HT1080 (cell line): ENCODE data around the gene CLASP2. TPM values are rescaled to one million over a fixed set of nuclear protein-coding genes. Genes with fewer than 3 reads are reported as not detected.

Source experiments
- DNase-seq: peaks from one replicate; pipeline ENCODE4 v3.0.0-alpha.2; 2015; ENCODE audit warnings: low read depth
- total RNA-seq: library from RNA; depleted of rRNA; stranded (reverse); fragments of >200 nt; shearing (Covaris generic); gene quantifications from 2 replicates; pipeline ENCODE4 v1.2.3, GENCODE V29; 2014

CLASP2 gene
- total RNA-seq, 1 experiment from 2014 or later, result 74.2 TPM

DNA sequence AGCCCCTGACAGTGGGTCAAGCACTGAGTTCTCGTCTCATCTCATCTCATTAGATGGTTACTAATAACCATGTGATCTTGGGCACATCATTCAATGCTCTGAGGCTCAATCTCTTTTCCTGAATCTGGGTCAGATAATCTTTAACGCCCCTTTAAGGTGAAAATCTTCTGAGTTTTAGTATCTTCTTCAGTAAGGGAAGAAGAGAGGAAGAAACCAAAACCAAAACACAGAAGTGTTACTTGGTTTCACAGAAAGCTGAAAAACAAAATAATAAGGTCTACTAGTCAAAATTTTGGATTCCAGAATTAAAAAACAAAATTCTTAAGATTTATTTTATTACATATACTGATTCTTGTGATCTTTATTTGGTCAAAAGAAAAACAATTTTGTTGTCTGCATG, 78.2 kb downstream of the CLASP2 start:
- no peak for DNase-seq

DNA sequence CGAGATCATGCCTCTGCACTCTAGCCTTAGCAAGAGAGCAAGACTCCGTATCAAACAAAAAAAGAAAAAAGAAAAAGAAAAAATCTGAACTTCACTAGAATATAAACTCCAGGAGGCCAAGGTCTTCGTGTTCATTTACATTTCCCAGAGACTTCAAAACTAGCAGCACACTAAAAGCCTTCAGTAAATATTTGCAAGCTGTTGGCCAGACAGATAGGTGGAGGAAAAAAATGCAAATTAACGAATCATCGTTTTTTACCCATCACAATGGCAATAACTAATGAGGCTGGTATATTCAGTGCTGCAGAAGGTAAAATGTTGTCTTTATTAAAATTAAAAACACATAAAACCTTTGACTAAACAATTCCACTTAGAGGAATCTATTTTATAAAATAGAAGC, 80.6 kb downstream of the CLASP2 start:
- DNase-seq, result no peak

DNA sequence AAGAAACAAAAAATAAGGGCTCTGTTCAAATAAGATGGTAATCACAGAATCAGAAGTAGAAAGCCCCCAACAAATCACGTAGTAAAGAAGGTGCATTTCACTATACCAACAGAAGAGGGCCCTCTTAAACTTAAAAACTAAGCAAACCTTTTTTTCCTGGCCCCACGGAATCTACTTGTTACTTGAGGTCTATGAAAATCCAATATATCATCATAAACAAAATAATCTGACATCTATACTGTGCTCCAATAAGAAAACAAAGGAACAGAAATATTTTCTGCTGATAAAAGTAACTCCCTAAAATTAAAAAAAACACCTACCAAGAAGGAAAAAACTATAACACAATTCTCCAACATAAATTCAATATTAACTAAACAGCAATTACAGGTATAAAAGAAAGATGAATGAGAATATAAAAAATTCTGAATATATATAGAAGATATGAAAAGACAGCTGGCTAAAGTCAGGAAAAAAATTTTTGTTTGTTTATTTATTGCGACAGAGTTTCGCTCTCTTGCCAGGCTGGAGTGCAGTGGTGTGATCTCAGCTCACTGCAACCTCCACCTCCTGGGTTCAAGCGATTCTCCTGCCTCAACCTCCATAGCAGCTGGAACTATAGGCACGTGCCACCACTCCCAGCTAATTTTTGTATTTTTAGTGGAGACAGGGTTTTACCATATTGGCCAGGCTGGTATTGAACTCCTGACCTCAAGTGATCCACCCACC, 81.8 kb downstream of the CLASP2 start:
- DNase-seq, result peak; percentile 62

DNA sequence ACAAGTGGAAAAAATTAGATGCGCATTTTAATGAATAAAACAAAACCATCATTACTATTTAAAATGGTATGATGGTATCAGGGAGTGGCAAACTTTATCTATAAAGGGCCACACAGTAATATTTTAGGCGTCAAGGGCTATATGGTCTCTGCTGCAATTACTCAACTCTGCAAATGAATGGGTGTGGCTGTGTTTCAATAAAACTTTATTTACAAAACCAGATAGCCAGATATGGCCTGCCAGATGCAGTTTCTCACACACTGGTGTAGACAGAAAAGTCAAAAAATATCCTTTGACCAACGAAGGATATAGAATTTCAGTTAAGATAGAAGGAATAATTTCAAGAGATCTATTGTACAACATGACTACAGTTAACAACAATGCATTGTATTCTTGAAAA, 83.8 kb downstream of the CLASP2 start:
- DNase-seq, result no peak

- DNase-seq, result no peak
Observed at GRCh38 chr3:33629219-33629618, 88.8 kb downstream of the CLASP2 start.

- no peak for DNase-seq
Observed at GRCh38 chr3:33624756-33625155, 93.3 kb downstream of the CLASP2 start.

DNA sequence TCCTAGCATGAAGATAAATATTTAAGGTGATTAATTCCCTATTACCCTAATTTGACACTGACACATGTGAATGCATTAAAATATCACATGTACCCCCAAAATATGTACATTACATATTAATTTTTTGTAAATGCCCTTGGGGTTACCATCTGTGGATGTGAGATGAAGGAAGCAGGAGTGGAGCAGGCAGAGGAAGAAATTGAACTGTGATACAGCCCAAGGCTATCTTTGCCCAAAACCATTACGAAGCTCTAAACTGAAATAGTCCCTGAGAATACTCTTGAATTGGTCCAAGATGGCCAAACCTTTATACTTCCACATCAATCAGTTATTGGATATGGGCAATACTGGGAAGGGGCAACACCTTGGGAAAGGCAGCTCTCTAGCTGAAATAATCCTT, 105.0 kb downstream of the CLASP2 start:
- no peak for DNase-seq

DNA sequence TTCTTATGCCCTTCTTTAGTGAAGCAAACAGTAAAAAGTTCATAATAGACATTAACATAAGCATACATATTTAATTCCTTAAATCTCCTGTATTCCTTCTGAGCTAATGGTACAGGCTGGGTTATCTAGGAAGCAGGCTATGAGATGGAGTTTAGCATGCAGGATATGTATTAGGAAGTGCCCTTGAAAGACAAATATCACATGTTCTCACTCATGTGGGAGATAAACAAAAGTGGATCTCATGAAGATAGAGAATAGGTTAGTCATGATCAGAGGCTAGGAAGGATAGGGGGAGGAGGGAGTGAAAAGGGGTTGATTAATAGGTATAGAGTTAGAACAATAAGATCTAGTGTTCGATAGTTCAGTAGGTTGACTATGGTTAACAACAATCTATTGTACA, 105.4 kb downstream of the CLASP2 start:
- DNase-seq, result no peak

DNA sequence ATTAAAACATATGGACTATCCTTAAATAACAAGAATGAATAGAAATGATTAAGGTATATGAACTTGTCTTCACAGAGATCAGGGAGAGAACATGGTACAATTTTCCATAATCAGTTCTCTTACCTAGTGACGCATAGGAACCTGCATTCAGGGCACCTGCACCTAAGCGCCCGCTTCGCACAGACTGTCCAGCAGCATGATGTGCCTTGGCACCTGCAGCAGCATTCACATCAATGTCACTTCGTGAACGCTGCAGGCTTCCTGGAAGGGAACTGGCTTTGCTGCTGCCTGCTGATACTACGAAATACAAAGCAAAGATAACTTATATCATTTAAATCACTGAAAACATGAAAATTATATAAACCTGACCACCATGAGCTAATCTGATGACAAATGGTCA, 115.2 kb downstream of the CLASP2 start:
- DNase-seq, result no peak

- no peak for DNase-seq
Observed at GRCh38 chr3:33597257-33597689, 120.8 kb downstream of the CLASP2 start.

DNA sequence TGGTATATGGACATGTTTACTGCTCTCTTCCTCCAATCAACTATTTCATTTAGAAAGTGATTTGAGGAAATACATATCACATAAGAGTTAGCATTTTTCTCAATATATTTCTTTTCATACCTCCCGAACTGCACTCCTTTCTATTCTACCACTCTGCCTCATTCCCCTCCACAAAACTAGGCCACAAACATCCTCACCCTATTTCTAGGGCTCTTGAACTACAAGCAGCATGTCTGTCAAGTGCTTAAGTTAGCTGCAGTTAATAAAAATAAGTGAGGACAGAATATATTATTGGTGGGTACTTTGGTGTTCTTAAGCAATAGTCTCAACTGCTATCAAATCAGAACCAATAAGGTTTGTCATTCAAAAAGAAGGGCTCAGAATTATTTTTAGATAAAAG, 125.1 kb downstream of the CLASP2 start:
- no peak for DNase-seq

DNA sequence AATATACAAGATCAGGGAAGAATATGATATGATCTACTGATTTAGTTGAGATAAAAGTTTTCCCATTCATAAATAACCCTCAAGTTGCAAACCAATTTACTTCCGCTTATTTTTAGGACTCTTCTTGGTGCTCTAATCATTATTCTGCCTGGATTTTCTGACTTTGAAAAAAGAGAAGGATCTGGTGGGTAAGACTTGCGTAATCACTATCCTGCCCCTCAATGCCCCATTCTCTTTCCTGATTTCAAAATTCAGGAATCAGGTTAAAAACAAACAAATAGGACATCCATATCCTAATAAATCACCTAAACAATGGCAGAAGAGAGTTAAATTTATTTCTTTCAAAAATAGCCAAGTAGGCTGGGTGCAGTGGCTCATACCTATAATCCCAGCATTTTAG, 127.5 kb downstream of the CLASP2 start:
- DNase-seq, result no peak

GRCh38 chr3:33586402-33586801, 131.7 kb downstream of the CLASP2 start:
- DNase-seq, result no peak

GRCh38 chr3:33582234-33582633, 135.8 kb downstream of the CLASP2 start:
- DNase-seq, result no peak

GRCh38 chr3:33581666-33582065, 136.4 kb downstream of the CLASP2 start:
- no peak for DNase-seq

DNA sequence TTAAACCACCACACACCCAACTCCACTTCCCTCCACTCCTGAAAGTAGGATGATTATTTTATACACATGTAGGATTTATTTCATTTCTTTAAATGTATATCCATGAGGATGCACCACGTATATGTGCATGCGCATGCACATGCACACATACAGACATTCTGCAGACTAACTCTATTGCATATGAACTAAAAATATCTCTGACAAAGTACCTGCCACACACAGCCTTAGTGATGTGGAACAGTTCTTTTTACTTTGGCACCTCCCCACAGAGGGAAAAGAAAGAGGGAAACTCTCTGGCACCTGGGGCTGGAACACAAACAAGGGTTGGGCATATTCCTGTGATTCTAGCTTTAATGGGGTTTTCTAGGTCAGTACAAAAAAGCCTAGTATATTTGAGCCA, 138.2 kb downstream of the CLASP2 start:
- no peak for DNase-seq

GRCh38 chr3:33579178-33579510, 138.9 kb downstream of the CLASP2 start:
- DNase-seq, result no peak

- DNase-seq, result peak; percentile 35
Observed at GRCh38 chr3:33578325-33579177, 139.5 kb downstream of the CLASP2 start.

GRCh38 chr3:33577588-33577987, 140.5 kb downstream of the CLASP2 start:
- no peak for DNase-seq

GRCh38 chr3:33577173-33577572, 140.9 kb downstream of the CLASP2 start:
- DNase-seq, result no peak

DNA sequence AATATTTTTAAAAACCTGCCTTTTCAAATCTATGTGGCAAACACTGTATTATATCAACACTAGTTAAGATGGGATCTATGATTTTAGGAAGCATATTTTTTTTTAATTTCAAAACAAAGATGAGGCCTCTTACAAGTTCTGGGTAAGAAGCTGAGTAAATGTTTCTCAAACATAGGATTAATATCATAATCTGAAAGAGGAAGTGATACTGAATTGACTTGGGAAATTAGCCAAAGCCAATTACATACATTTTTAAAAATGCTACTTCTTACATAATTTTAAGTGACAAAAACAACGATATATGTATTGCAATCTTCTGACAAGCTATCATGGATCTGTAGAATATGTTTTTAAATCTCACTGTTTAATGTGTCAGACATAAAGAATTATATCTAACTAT, 142.7 kb downstream of the CLASP2 start:
- DNase-seq, result no peak

DNA sequence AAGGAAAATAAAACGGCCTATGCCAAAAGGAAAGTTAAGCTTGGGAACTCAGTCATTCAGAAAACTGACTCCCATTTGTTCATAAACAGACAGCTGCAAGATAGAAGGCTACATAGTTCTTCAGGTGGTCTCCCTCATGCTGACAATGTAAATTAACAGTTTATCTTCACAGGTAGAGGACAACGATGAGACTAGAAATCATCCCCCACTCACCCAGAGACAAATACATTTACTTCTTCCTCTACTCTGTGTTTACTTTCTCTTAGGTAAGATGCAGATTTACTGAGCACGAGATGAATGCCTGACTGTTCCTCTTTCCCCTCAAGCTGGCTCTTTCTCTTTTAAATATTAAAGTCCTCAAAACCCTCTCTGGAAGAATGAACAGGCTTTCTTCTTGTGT, 160.2 kb downstream of the CLASP2 start:
- no peak for DNase-seq

GRCh38 chr3:33557279-33557678, 160.8 kb downstream of the CLASP2 start:
- no peak for DNase-seq
